ENCODE data around the gene GNAI1. TPM values are rescaled to one million over a fixed set of nuclear protein-coding genes. Genes with fewer than 3 reads are reported as not detected.

Gene GNAI1
- total RNA-seq, 2 donors from 2014 or later = 30.2 to 40.4 TPM

DNA sequence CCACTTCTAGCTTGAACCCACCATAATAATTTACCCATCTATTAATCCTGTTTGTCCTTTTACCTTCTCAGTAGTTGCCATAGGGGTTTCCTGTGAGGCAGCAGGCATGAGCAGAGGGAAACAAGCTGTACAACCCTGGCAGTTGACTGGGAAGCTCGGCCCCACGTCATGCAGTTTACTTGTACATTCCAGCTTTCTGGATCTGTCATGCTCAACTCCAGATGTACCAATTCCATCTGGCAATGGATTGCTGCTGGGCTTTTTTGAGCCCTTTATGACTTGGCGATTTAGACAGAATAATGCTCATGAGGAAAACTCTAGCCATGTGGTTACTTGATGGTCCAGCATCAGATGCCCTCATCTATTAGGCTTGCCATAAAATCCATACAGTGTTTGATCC is 112.5 kb downstream of the GNAI1 start:
- intact Hi-C loops (cut with DNase I) = no loop called here
- no peaks in the 10 kb centered on the region for H3K27me3 ChIP-seq (replicated peaks; ENCODE audit: insufficient read depth)
- no peaks in the 10 kb centered on the region for H3K4me1 ChIP-seq (replicated peaks)
- TF ChIP-seq POLR2AphosphoS5 (IDR thresholded peaks at IDR 0.05) = no peak
- no peak for TF ChIP-seq POLR2A (IDR thresholded peaks at IDR 0.05)
- no peak for TF ChIP-seq CTCF (IDR thresholded peaks at IDR 0.05)
- H3K27ac ChIP-seq = no peak overlapping the region
- WGBS = 94% methylated on average over 3 of the region's 3 CpGs
- H3K9me3 ChIP-seq = no peaks in the 10 kb centered on the region
- DNase-seq (ENCODE audit: low spot score) = no peak
- H3K36me3 ChIP-seq = no peaks in the 10 kb centered on the region
- H3K4me3 ChIP-seq = no peak overlapping the region

GRCh38 chr7:80247891-80248290 is 113.3 kb downstream of the GNAI1 start:
- 93% methylated on average over 4 of the region's 4 CpGs for WGBS
- TF ChIP-seq CTCF (IDR thresholded peaks at IDR 0.05) (no peak), POLR2A (IDR thresholded peaks at IDR 0.05) (no peak)
- H3K4me1 ChIP-seq (replicated peaks) = peaks cover 3% of the 10 kb centered on the region
- no peaks in the 10 kb centered on the region for H3K27me3 ChIP-seq (replicated peaks; ENCODE audit: insufficient read depth)
- no peak overlapping the region for H3K27ac ChIP-seq
- DNase-seq (ENCODE audit: low spot score) = no peak
- no peaks in the 10 kb centered on the region for H3K36me3 ChIP-seq
- intact Hi-C loops (cut with DNase I) = no loop called here
- H3K4me3 ChIP-seq = no peak overlapping the region
- no peaks in the 10 kb centered on the region for H3K9me3 ChIP-seq

- H3K4me3 ChIP-seq = no peak overlapping the region
- H3K27me3 ChIP-seq (replicated peaks; ENCODE audit: insufficient read depth) = no peaks in the 10 kb centered on the region
- H3K27ac ChIP-seq = no peak overlapping the region
- no peak for DNase-seq (ENCODE audit: low spot score)
- no peaks in the 10 kb centered on the region for H3K36me3 ChIP-seq
- TF ChIP-seq CTCF (IDR thresholded peaks at IDR 0.05) (no peak), POLR2A (IDR thresholded peaks at IDR 0.05) (no peak), POLR2AphosphoS5 (IDR thresholded peaks at IDR 0.05) (no peak)
- H3K4me1 ChIP-seq (replicated peaks) = peaks cover 3% of the 10 kb centered on the region
- intact Hi-C loops (cut with DNase I) = no loop called here
- H3K9me3 ChIP-seq = no peaks in the 10 kb centered on the region
These were observed 114.6 kb downstream of the GNAI1 start for GRCh38 chr7:80249184-80249583.

DNA sequence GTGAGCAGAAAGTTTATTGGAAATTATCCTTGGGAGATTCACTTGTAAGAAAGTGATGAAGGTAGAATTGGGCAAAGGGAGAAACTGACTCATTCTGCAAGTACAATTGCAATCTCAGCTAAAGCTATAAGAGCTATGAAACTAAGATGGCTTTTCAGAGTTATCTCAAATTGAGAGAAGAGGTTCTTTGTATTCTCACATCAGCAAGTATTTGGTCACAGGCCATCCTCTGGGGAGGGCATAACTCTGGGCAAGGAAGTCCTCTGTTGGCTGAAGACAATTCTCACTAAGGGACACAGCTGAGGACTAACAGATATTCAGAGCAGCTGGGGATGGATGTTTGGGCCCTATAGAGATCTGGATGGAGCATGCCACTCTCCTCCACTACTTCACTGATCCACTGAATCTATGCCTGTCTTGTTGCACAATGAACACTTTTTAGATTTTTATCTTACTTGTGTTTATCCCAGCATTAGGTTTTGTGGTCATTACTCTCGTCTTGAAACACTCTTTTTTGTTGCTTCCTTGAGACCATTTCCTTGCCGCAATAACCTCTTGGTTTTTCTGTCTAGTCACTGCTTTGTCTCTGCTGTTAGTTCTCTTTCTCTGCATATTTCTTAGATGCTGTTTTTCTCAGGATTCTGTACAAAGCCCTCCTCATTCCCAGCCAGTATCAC is 115.1 kb downstream of the GNAI1 start:
- intact Hi-C loops (cut with DNase I) = no loop called here
- DNase-seq (ENCODE audit: low spot score) = no peak
- 40% methylated on average over 2 of the region's 2 CpGs for WGBS
- TF ChIP-seq POLR2AphosphoS5 (IDR thresholded peaks at IDR 0.05) (no peak), CTCF (IDR thresholded peaks at IDR 0.05) (no peak), POLR2A (IDR thresholded peaks at IDR 0.05) (no peak)
- Histone ChIP-seq H3K27me3 (replicated peaks; ENCODE audit: insufficient read depth) (no peaks in the 10 kb centered on the region), H3K36me3 (no peaks in the 10 kb centered on the region), H3K4me1 (replicated peaks) (peaks cover 3% of the 10 kb centered on the region), H3K27ac (no peak overlapping the region), H3K4me3 (no peak overlapping the region), H3K9me3 (no peaks in the 10 kb centered on the region)

- H3K27me3 ChIP-seq (replicated peaks; ENCODE audit: insufficient read depth) = no peaks in the 10 kb centered on the region
- no peak overlapping the region for H3K4me3 ChIP-seq
- no peaks in the 10 kb centered on the region for H3K9me3 ChIP-seq
- 45% methylated on average over 4 of the region's 4 CpGs for WGBS
- H3K27ac ChIP-seq = no peak overlapping the region
- DNase-seq (ENCODE audit: low spot score) = peak; percentile 20
- TF ChIP-seq POLR2AphosphoS5 (IDR thresholded peaks at IDR 0.05) (no peak), POLR2A (IDR thresholded peaks at IDR 0.05) (no peak), CTCF (IDR thresholded peaks at IDR 0.05) (no peak)
- intact Hi-C loops (cut with DNase I) = no loop called here
- no peaks in the 10 kb centered on the region for H3K36me3 ChIP-seq
- peaks cover 3% of the 10 kb centered on the region for H3K4me1 ChIP-seq (replicated peaks)
These were observed 118.6 kb downstream of the GNAI1 start for GRCh38 chr7:80253237-80253636.

Data from prostate gland (tissue), 2 donors.